GM11168 (cell line): ENCODE data around the gene DRGX.

Source experiments
- in situ Hi-C: fragments of 300-500 bp; cut with MboI; formaldehyde crosslinking; loops from one replicate; pipeline ENCODE4 v1.12.0; 2022; ENCODE audit warnings: low sequenced_read_pairs; ENCODE audit not compliant: unreplicated experiment

DRGX gene

GRCh38 chr10:49385939-49386922 lies 9.7 kb downstream of the DRGX start:
- in situ Hi-C loops = no loop called here

- in situ Hi-C loops = no loop called here
Observed at GRCh38 chr10:49384268-49384953, 11.5 kb downstream of the DRGX start.

- in situ Hi-C loops = no loop called here
Observed at GRCh38 chr10:49383853-49384252, 12.0 kb downstream of the DRGX start.

GRCh38 chr10:49382826-49383225 lies 13.1 kb downstream of the DRGX start:
- in situ Hi-C loops = no loop called here

GRCh38 chr10:49382226-49382625 lies 13.7 kb downstream of the DRGX start:
- in situ Hi-C loops = no loop called here

GRCh38 chr10:49381111-49381900 lies 14.6 kb downstream of the DRGX start:
- in situ Hi-C loops = no loop called here

DNA sequence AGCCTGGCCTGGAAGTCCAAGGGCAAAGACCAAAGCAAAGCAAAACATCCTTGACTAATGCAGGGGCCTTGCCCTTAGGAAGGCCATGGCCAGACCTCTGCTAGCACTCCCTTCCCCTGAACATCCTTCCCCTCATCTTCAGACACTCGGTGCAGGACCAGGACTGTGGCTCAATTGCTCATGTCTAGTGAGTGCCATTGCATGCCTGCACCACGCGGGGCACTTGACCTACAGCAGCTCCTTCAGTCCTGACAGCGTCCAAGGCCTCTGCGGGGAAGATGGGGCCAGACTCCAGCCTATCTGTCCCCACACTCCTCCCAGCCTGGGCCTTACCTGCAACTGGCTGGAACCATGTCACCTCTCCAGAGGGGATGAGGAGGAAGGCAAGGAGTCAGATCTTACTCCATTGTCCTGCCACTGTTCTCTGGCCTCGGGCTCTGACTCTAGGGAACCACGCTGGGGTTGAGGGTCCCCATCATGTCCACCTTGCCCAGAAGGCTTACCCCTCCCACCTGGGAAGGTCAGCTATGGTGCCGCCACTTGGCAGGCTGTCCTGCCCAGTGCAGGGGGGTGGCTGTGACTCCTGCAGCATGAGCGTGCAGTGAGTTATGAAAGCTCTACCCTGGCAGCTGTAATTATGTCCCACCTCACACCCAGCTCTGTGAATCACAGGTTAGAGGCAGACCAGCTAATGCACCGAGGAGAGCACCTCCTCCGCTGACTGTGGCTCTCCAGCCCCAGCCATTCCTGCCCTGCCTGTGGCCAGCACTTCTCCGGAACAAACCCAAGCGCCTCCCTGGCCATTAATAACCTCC lies 16.1 kb downstream of the DRGX start:
- in situ Hi-C loops = no loop called here

DNA sequence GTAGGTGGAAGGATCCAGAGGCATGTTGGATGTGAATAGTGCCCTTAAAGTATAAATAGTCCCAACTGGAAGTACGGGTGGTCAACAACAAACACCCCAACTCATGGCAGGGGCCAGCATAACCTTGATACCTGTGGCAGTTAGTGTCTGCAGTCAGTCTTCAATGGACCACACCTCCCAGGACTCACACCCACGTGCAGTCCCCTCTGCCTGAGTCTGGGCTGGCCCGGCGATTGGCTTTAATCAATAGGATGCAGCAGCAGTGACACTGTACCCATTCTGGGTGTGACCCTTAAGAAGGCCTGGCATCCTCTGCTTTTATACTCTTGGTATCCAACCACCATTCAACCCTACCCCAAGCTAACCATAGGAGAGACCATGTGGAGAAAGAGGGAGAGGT lies 18.6 kb downstream of the DRGX start:
- in situ Hi-C loops = no loop called here

- in situ Hi-C loops = no loop called here
Observed at GRCh38 chr10:49375611-49376010, 20.3 kb downstream of the DRGX start.

DNA sequence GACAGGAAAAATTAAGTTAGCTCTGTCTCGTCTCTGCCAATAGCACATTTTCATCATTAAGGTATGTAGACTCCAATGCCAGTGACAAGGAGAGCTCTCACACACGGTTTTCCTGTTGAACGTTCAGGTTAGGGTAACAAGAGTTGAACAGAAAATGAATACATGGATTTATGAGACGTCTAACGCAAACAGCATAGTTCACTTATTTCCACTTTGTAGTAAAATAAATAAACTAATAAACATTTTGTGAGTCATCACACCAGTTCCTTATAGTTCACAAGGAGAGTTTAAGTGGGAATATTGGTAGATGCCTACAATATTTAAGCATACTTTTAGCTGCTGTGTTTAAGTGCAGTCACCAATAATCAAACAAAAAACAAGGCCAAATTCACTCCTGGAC lies 21.1 kb downstream of the DRGX start:
- in situ Hi-C loops = no loop called here

DNA sequence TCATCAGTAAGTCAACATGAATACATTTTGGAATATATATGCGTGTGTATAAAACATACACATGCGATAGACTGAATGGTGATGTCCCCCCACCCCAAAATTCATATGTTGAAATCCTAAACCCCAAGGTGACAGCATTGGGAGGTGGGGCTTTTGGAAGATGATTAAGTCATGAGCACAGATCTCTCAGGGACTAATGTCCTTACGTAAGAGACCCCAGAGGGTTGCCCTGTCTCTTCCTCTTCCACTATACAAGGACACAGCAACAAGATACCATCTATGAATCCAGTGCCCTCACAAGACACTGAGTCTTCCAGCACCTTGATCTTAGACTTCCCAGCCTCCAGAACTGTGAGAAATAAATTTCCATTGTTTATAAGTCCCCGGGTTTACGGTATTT lies 22.5 kb downstream of the DRGX start:
- in situ Hi-C loops = no loop called here

DNA sequence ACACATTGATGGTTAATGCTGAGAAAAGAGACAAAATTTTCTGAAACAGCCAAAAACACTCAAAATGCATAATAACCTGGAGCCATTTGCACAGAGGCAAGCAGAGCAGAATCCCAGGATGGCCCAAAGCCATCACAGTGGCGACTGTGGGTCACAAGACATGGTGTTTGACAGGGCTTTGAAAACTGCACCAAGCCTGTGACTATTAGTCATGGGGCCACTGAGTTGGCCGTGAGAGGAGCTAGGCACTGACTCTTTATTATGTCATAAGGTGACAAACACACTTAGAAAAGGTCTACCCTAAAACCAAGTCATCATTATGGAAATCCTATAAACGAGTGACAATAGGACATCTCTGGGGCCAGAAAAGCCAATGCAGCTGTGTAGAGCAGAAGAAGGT lies 23.9 kb downstream of the DRGX start:
- in situ Hi-C loops = no loop called here

GRCh38 chr10:49370326-49371100 lies 25.4 kb downstream of the DRGX start:
- in situ Hi-C loops = no loop called here

- in situ Hi-C loops = no loop called here
Observed at GRCh38 chr10:49369216-49370162, 26.4 kb downstream of the DRGX start.

DNA sequence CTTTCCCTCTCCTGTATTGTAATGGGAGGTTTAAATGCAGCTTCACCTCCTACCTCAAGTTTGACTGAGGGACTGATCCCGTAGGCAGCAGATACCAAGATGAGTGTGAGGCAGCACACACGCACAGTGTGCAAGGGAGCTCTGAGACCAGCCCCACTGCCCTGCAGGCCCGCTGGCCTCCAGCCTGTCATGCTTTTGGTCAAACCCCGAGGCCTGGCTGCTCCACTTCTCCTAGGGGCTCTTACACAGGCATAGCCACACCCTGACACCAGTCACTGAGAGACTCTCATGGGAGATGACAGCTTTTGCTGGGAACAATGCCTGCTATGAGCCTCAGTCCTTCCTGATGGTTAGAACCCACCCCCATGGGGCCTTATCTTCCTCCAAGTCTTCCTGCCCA lies 27.6 kb downstream of the DRGX start:
- in situ Hi-C loops = no loop called here

- in situ Hi-C loops = no loop called here
Observed at GRCh38 chr10:49367600-49367999, 28.3 kb downstream of the DRGX start.

- in situ Hi-C loops = no loop called here
Observed at GRCh38 chr10:49366460-49366859, 29.4 kb downstream of the DRGX start.
